ENCODE data around the gene SPINT4. TPM values are rescaled to one million over a fixed set of nuclear protein-coding genes. Genes with fewer than 3 reads are reported as not detected.

The SPINT4 gene
- polyA plus RNA-seq, 3 donors = not detected

DNA sequence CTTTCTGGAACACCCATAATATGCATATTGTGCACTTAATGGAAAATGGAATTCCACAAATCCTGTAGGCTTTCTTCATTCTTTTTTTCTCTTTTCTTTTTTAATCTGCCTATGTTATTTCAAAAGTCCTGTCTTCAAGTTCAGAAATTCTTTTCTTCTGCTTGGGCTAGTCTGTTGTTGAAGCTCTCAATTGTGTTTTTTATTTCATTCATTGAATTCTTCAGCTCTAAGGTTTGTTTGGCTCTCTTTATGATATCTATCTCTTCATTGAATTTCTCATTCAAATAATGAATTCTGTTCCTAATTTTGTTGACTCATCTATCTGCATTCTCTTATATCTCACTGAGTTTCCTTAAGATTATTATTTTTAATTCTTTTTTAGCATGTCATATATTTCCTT is 10.1 kb downstream of the SPINT4 start:
- DNase-seq = no peak
- intact Hi-C loops (cut with micrococcal nuclease) = no loop called here
- Histone ChIP-seq H3K4me1 (ENCODE audit: control insufficient read depth in 1 of 2, insufficient read depth in 2 of 2, low read length in 2 of 2) (no peaks in the 10 kb centered on the region), H3K9me3 (replicated peaks in 1 of 2; ENCODE audit: control insufficient read depth in 1 of 2, insufficient read depth in 1 of 2, low read length in 2 of 2) (peaks cover 6 to 18% of the 10 kb centered on the region in 2 donors), H4K20me1 (ENCODE audit: insufficient read depth, low read length) (no peaks in the 10 kb centered on the region), H3K9ac (ENCODE audit: insufficient read depth, low read length, poor library complexity, severe bottlenecking) (no peak overlapping the region), H3K79me2 (ENCODE audit: insufficient read depth, low read length) (no peaks in the 10 kb centered on the region), H3K27me3 (ENCODE audit: control insufficient read depth in 2 of 2, insufficient read depth in 2 of 2, low read length in 2 of 2) (no peaks in the 10 kb centered on the region), H3K4me3 (replicated peaks in 1 of 3; ENCODE audit: low read depth in 2 of 3, low read length in 3 of 3) (no peak overlapping the region), H3K4me2 (replicated peaks; ENCODE audit: extremely low read depth, low read length, poor library complexity, severe bottlenecking) (no peak overlapping the region), H3K27ac (ENCODE audit: low read depth in 1 of 2, low read length in 2 of 2) (no peak overlapping the region), H3K36me3 (replicated peaks in 1 of 2; ENCODE audit: control insufficient read depth in 1 of 2, insufficient read depth in 2 of 2, low read length in 2 of 2) (no peaks in the 10 kb centered on the region), H2AFZ (ENCODE audit: insufficient read depth, low read depth, low read length, poor library complexity, severe bottlenecking) (no peak overlapping the region)
- no peak overlapping the region for H3K27ac Mint-ChIP-seq
- peaks cover 21 to 36% (median 31%) of the 10 kb centered on the region in 7 donors for H3K9me3 Mint-ChIP-seq
- H3K27me3 Mint-ChIP-seq (ENCODE audit: low read depth in 3 of 3) = peaks cover 2 to 10% (median 4%) of the 10 kb centered on the region in 3 donors
- H3K4me3 Mint-ChIP-seq = no peak overlapping the region
- TF ChIP-seq, protein P1, sequence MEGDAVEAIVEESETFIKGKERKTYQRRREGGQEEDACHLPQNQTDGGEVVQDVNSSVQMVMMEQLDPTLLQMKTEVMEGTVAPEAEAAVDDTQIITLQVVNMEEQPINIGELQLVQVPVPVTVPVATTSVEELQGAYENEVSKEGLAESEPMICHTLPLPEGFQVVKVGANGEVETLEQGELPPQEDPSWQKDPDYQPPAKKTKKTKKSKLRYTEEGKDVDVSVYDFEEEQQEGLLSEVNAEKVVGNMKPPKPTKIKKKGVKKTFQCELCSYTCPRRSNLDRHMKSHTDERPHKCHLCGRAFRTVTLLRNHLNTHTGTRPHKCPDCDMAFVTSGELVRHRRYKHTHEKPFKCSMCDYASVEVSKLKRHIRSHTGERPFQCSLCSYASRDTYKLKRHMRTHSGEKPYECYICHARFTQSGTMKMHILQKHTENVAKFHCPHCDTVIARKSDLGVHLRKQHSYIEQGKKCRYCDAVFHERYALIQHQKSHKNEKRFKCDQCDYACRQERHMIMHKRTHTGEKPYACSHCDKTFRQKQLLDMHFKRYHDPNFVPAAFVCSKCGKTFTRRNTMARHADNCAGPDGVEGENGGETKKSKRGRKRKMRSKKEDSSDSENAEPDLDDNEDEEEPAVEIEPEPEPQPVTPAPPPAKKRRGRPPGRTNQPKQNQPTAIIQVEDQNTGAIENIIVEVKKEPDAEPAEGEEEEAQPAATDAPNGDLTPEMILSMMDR (IDR thresholded peaks at IDR 0.05) = no peak
- no peaks in the 10 kb centered on the region for H3K36me3 Mint-ChIP-seq
- no peaks in the 10 kb centered on the region for H3K4me1 Mint-ChIP-seq

DNA sequence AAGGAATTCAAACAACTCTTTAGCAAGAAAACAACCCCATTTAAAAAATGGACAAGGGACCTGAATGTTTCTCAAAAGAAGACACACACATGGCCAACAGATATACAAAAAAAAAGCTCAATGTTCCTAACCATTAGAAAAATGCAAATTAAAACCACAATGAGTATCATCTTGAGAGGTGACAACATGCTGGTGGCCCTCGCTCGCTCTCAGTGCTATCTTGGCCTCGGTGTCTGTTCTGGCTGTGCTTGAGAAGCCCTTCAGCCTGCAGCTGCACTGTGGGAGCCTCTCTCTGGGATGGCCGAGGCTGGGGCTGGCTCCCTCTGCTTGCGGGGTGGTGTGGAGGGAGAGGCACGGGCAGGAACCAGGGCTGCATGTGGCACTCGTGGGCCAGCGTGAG is 13.4 kb downstream of the SPINT4 start:
- H3K4me1 ChIP-seq (ENCODE audit: control insufficient read depth in 1 of 2, insufficient read depth in 2 of 2, low read length in 2 of 2) = no peaks in the 10 kb centered on the region
- intact Hi-C loops (cut with micrococcal nuclease) = no loop called here
- no peaks in the 10 kb centered on the region for H3K27me3 ChIP-seq (ENCODE audit: control insufficient read depth in 2 of 2, insufficient read depth in 2 of 2, low read length in 2 of 2)
- Mint-ChIP-seq H3K27me3 (ENCODE audit: low read depth in 3 of 3) (peaks cover 0 to 7% (median 3%) of the 10 kb centered on the region in 3 donors), H3K4me3 (no peak overlapping the region), H3K36me3 (no peaks in the 10 kb centered on the region), H3K27ac (no peak overlapping the region), H3K4me1 (no peaks in the 10 kb centered on the region), H3K9me3 (peaks cover 21 to 36% (median 31%) of the 10 kb centered on the region in 7 donors)
- no peak overlapping the region for H3K4me2 ChIP-seq (replicated peaks; ENCODE audit: extremely low read depth, low read length, poor library complexity, severe bottlenecking)
- H4K20me1 ChIP-seq (ENCODE audit: insufficient read depth, low read length) = no peaks in the 10 kb centered on the region
- no peak overlapping the region for H3K27ac ChIP-seq (ENCODE audit: low read depth in 1 of 2, low read length in 2 of 2)
- DNase-seq = no peak
- WGBS (ENCODE audit: insufficient coverage) = 90% methylated on average over 7 of the region's 8 CpGs
- no peak overlapping the region for H3K9ac ChIP-seq (ENCODE audit: insufficient read depth, low read length, poor library complexity, severe bottlenecking)
- no peaks in the 10 kb centered on the region for H3K79me2 ChIP-seq (ENCODE audit: insufficient read depth, low read length)
- H3K9me3 ChIP-seq (replicated peaks in 1 of 2; ENCODE audit: control insufficient read depth in 1 of 2, insufficient read depth in 1 of 2, low read length in 2 of 2) = peaks cover 6 to 18% of the 10 kb centered on the region in 2 donors
- no peaks in the 10 kb centered on the region for H3K36me3 ChIP-seq (replicated peaks in 1 of 2; ENCODE audit: control insufficient read depth in 1 of 2, insufficient read depth in 2 of 2, low read length in 2 of 2)
- TF ChIP-seq, protein P1 (IDR thresholded peaks at IDR 0.05) = no peak
- no peak overlapping the region for H2AFZ ChIP-seq (ENCODE audit: insufficient read depth, low read depth, low read length, poor library complexity, severe bottlenecking)
- no peak overlapping the region for H3K4me3 ChIP-seq (replicated peaks in 1 of 3; ENCODE audit: low read depth in 2 of 3, low read length in 3 of 3)

Data from CD14-positive monocyte (primary cell).